ENCODE measurements around the gene HDGF. TPM values are rescaled to one million over a fixed set of nuclear protein-coding genes. Genes with fewer than 3 reads are reported as not detected.

HDGF gene
- total RNA-seq, 1 donor from 2014 or later: 246 TPM

DNA sequence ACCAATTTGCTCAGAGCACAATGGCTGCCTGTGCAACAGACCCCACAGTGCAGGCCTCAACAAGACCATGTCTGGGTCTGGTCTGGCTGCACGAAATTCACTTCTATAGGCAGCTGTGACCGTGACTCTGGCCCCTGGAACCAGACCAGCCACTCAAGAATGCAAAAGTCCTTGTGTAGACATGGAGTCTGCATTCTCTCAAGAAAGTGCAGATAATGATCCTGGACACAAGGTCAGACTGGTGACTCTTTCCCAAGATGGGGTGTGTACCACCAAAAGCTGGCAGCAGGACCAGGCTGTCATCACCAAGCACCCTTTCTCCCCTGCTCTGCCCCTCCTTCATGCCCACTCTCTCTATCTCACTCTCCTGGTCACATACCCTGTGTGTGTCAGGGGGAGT is 30.3 kb downstream of the HDGF start:
- no peaks in the 10 kb centered on the region for H3K36me3 ChIP-seq
- H3K9me3 ChIP-seq (ENCODE audit: low read depth): no peaks in the 10 kb centered on the region
- H3K27me3 ChIP-seq: no peaks in the 10 kb centered on the region
- no peak overlapping the region for H3K4me3 ChIP-seq
- H3K9ac ChIP-seq: no peak overlapping the region
- TF ChIP-seq EZH2phosphoT487 (IDR thresholded peaks at IDR 0.05) (no peak), EZH2 (IDR thresholded peaks at IDR 0.05) (no peak)
- TF ChIP-seq, protein P1, sequence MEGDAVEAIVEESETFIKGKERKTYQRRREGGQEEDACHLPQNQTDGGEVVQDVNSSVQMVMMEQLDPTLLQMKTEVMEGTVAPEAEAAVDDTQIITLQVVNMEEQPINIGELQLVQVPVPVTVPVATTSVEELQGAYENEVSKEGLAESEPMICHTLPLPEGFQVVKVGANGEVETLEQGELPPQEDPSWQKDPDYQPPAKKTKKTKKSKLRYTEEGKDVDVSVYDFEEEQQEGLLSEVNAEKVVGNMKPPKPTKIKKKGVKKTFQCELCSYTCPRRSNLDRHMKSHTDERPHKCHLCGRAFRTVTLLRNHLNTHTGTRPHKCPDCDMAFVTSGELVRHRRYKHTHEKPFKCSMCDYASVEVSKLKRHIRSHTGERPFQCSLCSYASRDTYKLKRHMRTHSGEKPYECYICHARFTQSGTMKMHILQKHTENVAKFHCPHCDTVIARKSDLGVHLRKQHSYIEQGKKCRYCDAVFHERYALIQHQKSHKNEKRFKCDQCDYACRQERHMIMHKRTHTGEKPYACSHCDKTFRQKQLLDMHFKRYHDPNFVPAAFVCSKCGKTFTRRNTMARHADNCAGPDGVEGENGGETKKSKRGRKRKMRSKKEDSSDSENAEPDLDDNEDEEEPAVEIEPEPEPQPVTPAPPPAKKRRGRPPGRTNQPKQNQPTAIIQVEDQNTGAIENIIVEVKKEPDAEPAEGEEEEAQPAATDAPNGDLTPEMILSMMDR (IDR thresholded peaks at IDR 0.05): no peak
- Mint-ChIP-seq H3K27ac (no peak overlapping the region), H3K4me1 (peaks cover 9% of the 10 kb centered on the region), H3K27me3 (ENCODE audit: insufficient read depth, low read depth) (peaks cover 2% of the 10 kb centered on the region), H3K4me3 (no peak overlapping the region), H3K9me3 (no peaks in the 10 kb centered on the region), H3K36me3 (peaks cover 30% of the 10 kb centered on the region)
- peaks cover 36% of the 10 kb centered on the region for H3K79me2 ChIP-seq (ENCODE audit: low read depth)
- no peak for DNase-seq (ENCODE audit: low spot score)
- no peak overlapping the region for H3K27ac ChIP-seq
- peaks cover 30% of the 10 kb centered on the region for H4K20me1 ChIP-seq (ENCODE audit: low read depth)
- peaks cover 8% of the 10 kb centered on the region for H3K4me1 ChIP-seq
- H3F3A ChIP-seq (ENCODE audit: low read depth): peaks cover 8% of the 10 kb centered on the region
- H3K4me2 ChIP-seq: no peak overlapping the region
- H2AFZ ChIP-seq (replicated peaks): no peak overlapping the region

DNA sequence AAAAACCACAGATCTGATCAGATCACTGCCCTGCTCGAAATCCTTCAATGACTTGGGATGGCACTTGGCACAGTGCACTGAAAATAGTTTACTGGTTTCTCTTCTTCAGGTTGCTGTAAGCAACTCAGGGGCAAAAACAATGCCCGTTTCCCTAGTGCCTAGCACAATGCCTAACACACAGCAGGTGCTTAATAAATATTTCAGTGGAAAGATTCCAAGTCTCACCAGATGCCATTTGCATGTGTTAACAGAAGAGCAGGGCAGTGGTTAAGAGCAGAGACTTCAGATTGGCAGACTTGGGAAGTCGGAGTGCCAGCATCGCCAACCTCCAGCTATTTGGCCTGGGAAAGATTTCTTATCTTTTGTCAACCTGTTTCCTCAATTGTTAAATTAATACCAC is 34.1 kb downstream of the HDGF start:
- TF ChIP-seq, protein P1 (IDR thresholded peaks at IDR 0.05): no peak
- TF ChIP-seq EZH2 (IDR thresholded peaks at IDR 0.05) (no peak), EZH2phosphoT487 (IDR thresholded peaks at IDR 0.05) (no peak)
- Mint-ChIP-seq H3K9me3 (no peaks in the 10 kb centered on the region), H3K27me3 (ENCODE audit: insufficient read depth, low read depth) (peaks cover 2% of the 10 kb centered on the region), H3K36me3 (peaks cover 23% of the 10 kb centered on the region), H3K4me1 (peaks cover 12% of the 10 kb centered on the region), H3K27ac (no peak overlapping the region), H3K4me3 (no peak overlapping the region)
- H4K20me1 ChIP-seq (ENCODE audit: low read depth): peaks cover 7% of the 10 kb centered on the region
- H3F3A ChIP-seq (ENCODE audit: low read depth): peaks cover 10% of the 10 kb centered on the region
- no peaks in the 10 kb centered on the region for H3K79me2 ChIP-seq (ENCODE audit: low read depth)
- no peak overlapping the region for H2AFZ ChIP-seq (replicated peaks)
- no peaks in the 10 kb centered on the region for H3K9me3 ChIP-seq (ENCODE audit: low read depth)
- H3K36me3 ChIP-seq: no peaks in the 10 kb centered on the region
- no peak for DNase-seq (ENCODE audit: low spot score)
- H3K9ac ChIP-seq: no peak overlapping the region
- no peak overlapping the region for H3K4me3 ChIP-seq
- H3K4me2 ChIP-seq: no peak overlapping the region
- H3K4me1 ChIP-seq: no peaks in the 10 kb centered on the region
- H3K27me3 ChIP-seq: no peaks in the 10 kb centered on the region
- H3K27ac ChIP-seq: no peak overlapping the region

DNA sequence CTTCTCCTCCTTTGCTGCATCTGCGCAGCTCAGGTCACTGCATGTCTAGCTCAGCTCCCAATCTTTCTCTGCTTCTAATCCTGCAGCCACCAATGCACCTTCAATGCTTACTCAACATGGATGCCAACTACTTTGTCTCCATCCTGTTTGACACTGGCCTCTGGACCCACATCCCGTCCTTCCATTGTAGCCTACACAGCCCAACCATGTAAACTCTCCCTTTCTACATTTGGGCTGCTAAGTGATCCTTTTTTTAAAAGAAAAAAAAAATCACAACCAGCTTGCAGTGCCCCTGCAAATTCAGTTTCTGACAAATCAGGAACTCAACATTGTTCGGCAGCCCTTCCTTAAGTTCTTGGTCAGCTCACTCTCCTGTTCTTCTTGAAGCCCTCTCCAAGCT is 36.6 kb downstream of the HDGF start:
- no peak overlapping the region for H3K4me3 Mint-ChIP-seq

More for the DNA sequence above, 36.6 kb downstream of the HDGF start:
- no peaks in the 10 kb centered on the region for H4K20me1 ChIP-seq (ENCODE audit: low read depth)
- H3K27ac ChIP-seq: no peak overlapping the region
- DNase-seq (ENCODE audit: low spot score): no peak
- no peaks in the 10 kb centered on the region for H3K36me3 ChIP-seq
- Mint-ChIP-seq H3K27ac (no peak overlapping the region), H3K4me1 (peaks cover 33% of the 10 kb centered on the region), H3K9me3 (no peaks in the 10 kb centered on the region), H3K36me3 (peaks cover 18% of the 10 kb centered on the region), H3K27me3 (ENCODE audit: insufficient read depth, low read depth) (peaks cover 10% of the 10 kb centered on the region)
- no peaks in the 10 kb centered on the region for H3K79me2 ChIP-seq (ENCODE audit: low read depth)
- no peak overlapping the region for H2AFZ ChIP-seq (replicated peaks)
- H3F3A ChIP-seq (ENCODE audit: low read depth): peaks cover 33% of the 10 kb centered on the region
- peaks cover 18% of the 10 kb centered on the region for H3K4me1 ChIP-seq
- TF ChIP-seq EZH2phosphoT487 (IDR thresholded peaks at IDR 0.05) (no peak), EZH2 (IDR thresholded peaks at IDR 0.05) (no peak)
- TF ChIP-seq, protein P1 (IDR thresholded peaks at IDR 0.05): no peak
- H3K4me2 ChIP-seq: no peak overlapping the region
- H3K4me3 ChIP-seq: no peak overlapping the region
- H3K9ac ChIP-seq: no peak overlapping the region
- no peaks in the 10 kb centered on the region for H3K9me3 ChIP-seq (ENCODE audit: low read depth)
- H3K27me3 ChIP-seq: no peaks in the 10 kb centered on the region
